Left renal cortex interstitium (tissue), 4 donors: ENCODE results near the gene FBXO9. TPM values are rescaled to one million over a fixed set of nuclear protein-coding genes. Genes with fewer than 3 reads are reported as not detected.
"Not testable (repeated sequence)": the region's sequence is repeated elsewhere in the genome, so short reads cannot be mapped to it uniquely, and the experiment has no call there.

Source experiments
- DNase-seq, 4 donors: peaks; one replicate each; pipeline ENCODE4 v3.0.0-alpha.2; 2013; ENCODE audit warnings: low read depth in 4 of 4, low spot score in 2 of 4, missing footprints in 1 of 4
- polyA plus RNA-seq, 4 donors: library from polyadenylated mRNA; unstranded; fragments of 120-200 nt; gene quantifications; one replicate each; pipeline ENCODE4 v1.2.1, GENCODE V29; 2013; ENCODE audit not compliant: insufficient read length in 4 of 4

The FBXO9 gene
- polyA plus RNA-seq, 4 donors, result 86.7 to 124 (median 95.6) TPM

DNA sequence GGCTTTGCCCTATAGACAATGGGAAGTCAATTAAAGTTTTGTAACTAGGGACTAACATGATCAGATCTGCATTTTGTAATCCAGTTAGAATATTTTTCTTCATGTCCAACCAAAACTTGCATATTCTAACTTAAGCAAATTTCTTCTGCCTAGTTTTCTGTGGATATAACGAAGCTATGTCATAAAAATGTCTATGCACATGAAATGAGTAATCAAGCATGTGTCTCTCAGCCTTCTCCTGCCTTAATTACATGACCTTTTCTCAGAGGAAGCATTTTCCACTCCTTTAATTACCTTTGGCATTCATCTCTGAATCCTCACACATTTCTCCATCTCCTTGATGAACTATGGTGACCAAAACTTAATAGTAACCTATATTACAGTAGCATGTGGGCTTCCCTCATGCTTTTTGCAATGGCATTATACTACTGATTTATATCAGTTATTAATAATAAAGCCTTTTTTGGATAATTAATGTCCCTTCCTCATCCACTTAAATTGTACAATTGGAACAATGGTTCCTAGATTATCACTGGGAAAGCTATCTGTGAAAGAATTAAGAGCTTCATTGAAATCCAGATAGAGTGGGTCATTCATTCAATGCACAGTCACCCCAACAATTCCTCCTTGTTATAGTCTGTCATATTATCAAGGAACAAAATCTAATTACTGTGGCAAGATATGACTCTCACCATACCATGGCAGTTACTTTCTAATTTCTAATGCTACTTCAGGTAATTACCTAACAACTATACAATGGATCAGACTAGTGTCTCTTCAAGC, 19.1 kb upstream of the FBXO9 start:
- DNase-seq, result no peak

DNA sequence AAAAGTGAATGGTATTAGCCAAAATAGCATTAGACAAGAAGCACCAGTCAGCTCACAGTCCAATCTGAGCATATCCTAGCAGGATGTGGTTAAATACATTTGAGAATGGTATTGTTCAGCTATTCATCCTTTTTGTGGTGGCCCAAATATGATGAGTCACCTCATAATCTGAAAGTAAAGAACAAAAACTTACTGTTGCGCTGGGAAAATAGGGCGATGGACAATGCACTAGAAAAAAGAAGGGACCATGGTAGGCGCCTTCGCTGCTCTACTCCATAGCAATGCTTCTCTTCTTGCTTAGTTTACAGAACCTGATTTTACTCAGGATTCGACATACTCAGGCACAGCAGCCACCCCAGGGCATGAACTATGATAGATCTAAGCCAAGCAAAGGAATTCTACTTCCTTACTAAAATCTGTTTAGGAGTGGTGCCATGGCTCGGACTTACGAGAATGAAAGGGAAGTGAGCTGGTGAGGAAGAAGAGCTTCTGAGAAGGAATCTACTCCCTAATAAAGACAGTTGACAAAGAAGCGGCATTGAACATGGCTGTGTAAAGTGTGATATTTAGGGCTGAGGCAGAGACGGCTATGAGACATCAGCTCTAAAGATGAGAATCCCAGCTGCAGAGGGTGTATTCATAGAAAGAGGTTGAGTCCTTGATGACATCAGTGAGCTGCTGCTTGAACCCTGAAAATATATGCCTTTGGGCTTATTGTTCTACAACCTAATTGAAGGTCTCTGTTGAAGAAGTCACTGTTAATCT, 16.6 kb upstream of the FBXO9 start:
- DNase-seq, result no peak

GRCh38 chr6:53049415-53049814, 15.8 kb upstream of the FBXO9 start:
- DNase-seq, result no peak

- not testable (repeated sequence) for DNase-seq
These were observed 13.1 kb upstream of the FBXO9 start for GRCh38 chr6:53052152-53052551.

DNA sequence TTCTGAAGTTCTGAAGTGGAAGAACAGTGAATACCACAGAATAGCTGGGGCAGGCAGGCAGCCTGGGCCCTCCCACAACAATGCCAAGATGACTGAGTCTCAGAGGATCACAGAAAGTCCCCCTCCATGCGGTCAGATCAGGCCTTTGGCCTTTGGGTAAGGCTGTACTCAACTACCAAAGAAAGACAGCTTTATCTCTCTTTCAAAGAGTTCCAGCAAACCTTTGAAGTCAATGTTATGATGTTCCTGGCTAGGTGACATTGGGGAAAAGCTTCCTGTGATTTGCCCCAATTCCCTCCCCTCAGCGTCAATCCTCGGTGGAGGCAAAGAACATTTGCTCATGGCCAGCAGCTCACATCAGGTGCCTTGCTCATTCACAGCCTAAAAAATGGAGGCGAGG, 10.7 kb upstream of the FBXO9 start:
- no peak for DNase-seq

- DNase-seq, result no peak
These were observed 9.3 kb upstream of the FBXO9 start for GRCh38 chr6:53055873-53056272.

DNA sequence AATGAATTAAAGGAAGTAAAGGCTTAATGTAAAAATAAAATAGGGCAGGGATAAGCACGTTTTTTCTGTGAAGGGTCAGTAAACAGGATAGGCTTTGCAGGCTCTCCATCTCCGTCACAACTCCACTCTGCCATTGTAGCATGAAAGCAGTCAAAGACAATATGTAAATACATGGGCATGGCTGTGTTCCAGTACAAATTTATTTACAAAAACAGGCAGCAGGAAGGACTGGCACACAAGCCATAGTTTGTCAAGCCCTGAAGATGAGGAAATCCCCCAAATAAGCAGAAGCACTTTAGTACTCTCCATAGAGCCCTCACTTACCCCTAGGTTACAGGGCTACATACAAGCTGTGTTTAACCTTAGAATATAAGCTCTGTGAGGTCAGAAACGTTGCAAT, 8.9 kb upstream of the FBXO9 start:
- no peak for DNase-seq

GRCh38 chr6:53058388-53059195, 6.6 kb upstream of the FBXO9 start:
- no peak for DNase-seq

DNA sequence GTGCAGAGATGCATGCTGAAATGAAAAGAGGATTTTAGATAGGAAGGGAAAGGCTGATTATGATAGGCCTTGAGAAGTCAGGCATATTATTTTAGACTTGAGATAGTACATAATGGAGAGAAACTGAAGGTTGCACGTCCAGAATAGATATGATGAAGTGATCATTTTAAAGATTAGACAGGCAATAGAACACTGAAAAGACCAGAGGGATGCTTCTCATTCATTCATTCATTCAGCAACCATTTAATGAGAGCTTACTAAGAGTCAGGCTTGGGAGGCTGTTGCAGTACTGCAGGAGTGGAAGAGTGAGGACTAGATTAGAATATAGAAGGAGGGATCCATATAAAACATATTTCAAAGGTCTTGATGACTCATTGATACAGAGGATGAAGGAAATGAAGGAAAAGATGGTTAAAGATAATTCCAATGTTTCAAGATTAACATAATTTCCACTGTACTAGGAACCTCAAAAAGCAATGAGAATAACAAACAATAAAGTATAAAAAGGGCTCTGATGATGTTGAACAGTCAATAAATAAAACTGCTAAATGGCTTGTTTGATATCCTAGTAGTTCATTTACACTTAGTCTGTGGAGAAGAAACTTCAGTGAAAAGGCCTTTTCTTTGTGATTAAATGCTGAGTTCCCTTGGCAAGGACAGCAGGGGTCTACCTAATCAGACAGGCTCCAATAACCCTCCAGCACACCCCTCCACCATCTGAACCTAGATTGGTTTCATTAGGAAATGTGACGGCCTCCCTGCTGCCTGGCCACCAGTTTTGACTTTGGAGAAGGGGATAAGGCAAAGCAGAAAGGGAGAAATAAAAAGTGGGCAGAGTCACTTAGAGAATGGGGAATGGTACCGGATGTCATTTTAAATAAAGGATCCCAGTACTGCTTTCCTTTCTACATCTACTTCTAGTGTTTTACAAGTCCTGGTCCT, 5.3 kb upstream of the FBXO9 start:
- DNase-seq, result no peak

- DNase-seq, result no peak
These were observed 3.0 kb upstream of the FBXO9 start for GRCh38 chr6:53062169-53062539.

GRCh38 chr6:53064255-53064654, 949 bp upstream of the FBXO9 start:
- DNase-seq, result not testable (repeated sequence)

DNA sequence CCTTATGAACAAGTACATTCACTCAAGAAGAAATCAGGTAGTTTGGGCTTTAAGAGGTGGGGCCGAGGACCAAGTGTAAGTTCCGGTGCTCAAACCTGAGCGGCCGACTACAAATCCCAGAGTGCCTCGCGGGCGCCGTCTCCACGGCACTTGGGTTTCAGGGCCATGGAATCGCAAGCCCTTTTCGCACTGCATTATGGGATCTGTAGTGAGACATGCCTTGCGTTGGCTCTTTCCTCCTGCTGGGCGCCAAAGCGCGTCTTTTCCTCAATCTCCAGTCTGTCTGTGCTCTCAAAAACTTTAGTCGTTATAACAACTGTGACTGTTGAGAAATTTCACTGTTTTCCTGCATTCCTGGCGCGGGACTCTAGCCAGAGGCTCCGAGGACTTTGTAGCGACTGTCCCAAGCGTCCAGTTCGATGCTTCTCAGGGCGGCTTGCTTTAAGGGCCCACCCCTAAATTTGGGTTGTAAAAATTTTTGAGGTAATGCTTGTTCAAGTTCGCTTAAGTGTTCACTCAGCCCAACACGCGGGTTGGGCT, 408 bp upstream of the FBXO9 start:
- peak; percentile 93 to 99 (median 98) for DNase-seq

DNA sequence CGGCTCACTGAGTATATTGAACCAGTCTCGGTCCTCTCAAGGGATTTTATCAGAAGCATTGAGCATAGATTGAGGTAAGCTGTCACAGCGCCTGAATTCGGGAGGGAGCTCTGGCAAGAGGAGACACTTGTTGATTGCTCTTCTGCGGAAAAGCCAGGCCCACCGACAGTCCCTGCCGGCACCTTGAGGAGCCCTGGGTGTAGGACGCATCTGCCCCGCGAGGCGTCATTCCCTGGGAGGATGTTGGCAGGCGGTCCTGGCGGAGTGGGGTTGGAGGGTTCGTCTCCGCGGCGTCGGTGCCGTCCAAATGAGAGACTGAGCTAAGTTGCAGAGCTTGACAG, 843 bp downstream of the FBXO9 start:
- DNase-seq, result peak in 3 of 4 donors; percentile 18 to 44 (median 39)

- DNase-seq, result no peak
These were observed 1.9 kb downstream of the FBXO9 start for GRCh38 chr6:53066874-53067706.

- no peak for DNase-seq
These were observed 2.7 kb downstream of the FBXO9 start for GRCh38 chr6:53067849-53068361.

DNA sequence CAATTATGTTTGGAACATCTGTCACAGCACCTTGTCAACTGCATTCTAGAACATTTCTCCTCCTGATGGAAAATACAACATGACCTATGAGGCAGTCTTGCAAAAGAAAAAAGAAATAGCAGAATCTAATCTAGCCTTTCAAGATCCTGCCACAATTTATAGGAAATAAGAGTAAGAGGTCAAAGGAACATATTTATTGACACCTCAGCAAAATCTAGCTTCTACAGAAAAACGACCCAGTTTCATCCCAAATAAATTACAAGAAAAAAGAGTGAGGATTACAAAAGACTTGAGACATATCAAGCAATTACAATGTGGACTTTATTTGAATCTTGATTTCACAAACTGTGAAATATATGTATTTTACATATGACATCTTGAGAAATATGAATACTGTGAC, 4.2 kb downstream of the FBXO9 start:
- DNase-seq, result no peak

- DNase-seq, result no peak
These were observed 5.6 kb downstream of the FBXO9 start for GRCh38 chr6:53070806-53071205.

- no peak for DNase-seq
These were observed 9.1 kb downstream of the FBXO9 start for GRCh38 chr6:53074347-53074746.

GRCh38 chr6:53080813-53081212, 15.6 kb downstream of the FBXO9 start:
- DNase-seq, result no peak
